Measurements from ENCODE around the gene LAMA5.

The LAMA5 gene

GRCh38 chr20:62395311-62396242 lies 28.5 kb upstream of the LAMA5 start:
- Histone ChIP-seq H2AK5ac (ENCODE audit: low read length) (no peak overlapping the region), H3K79me2 (ENCODE audit: control insufficient read depth, insufficient read depth, low read length) (no peaks in the 10 kb centered on the region), H3K18ac (ENCODE audit: low read length) (no peak overlapping the region), H2BK5ac (ENCODE audit: low read length) (no peak overlapping the region), H3K36me3 (ENCODE audit: control insufficient read depth, insufficient read depth, low read length) (no peaks in the 10 kb centered on the region), H3K27ac (ENCODE audit: low read depth, low read length) (no peak overlapping the region), H2BK120ac (ENCODE audit: low read depth, low read length) (no peak overlapping the region), H3K79me1 (ENCODE audit: low read length) (no peaks in the 10 kb centered on the region), H3K4me3 (ENCODE audit: low read length) (no peak overlapping the region), H3K9ac (ENCODE audit: low read length) (no peak overlapping the region), H2BK15ac (replicated peaks; ENCODE audit: low read depth) (no peak overlapping the region), H3K4ac (ENCODE audit: low read depth, low read length) (no peak overlapping the region), H4K5ac (ENCODE audit: low read length) (no peak overlapping the region), H3K4me2 (ENCODE audit: low read length) (no peak overlapping the region), H3K56ac (ENCODE audit: low read length) (no peak overlapping the region), H4K8ac (ENCODE audit: low read depth, low read length) (no peak overlapping the region), H3K27me3 (ENCODE audit: insufficient read depth, low read length, poor library complexity) (no peaks in the 10 kb centered on the region), H3K4me1 (ENCODE audit: control insufficient read depth, low read depth, low read length) (no peaks in the 10 kb centered on the region), H3K23ac (ENCODE audit: low read length) (no peak overlapping the region)
- no peak for DNase-seq
- WGBS (ENCODE audit: extremely low coverage, insufficient coverage, low lambda C conversion rate): no CpG with 5 or more reads among the region's 27 CpGs

- Histone ChIP-seq H3K36me3 (ENCODE audit: control insufficient read depth, insufficient read depth, low read length) (peaks cover 3% of the 10 kb centered on the region), H3K79me1 (ENCODE audit: low read length) (no peaks in the 10 kb centered on the region), H3K4me2 (ENCODE audit: low read length) (no peak overlapping the region), H4K8ac (ENCODE audit: low read depth, low read length) (no peak overlapping the region), H4K5ac (ENCODE audit: low read length) (no peak overlapping the region), H2BK5ac (ENCODE audit: low read length) (no peak overlapping the region), H3K4ac (ENCODE audit: low read depth, low read length) (no peak overlapping the region), H3K4me1 (ENCODE audit: control insufficient read depth, low read depth, low read length) (no peaks in the 10 kb centered on the region), H3K79me2 (ENCODE audit: control insufficient read depth, insufficient read depth, low read length) (no peaks in the 10 kb centered on the region), H2BK15ac (replicated peaks; ENCODE audit: low read depth) (no peak overlapping the region), H3K23ac (ENCODE audit: low read length) (no peak overlapping the region), H2BK120ac (ENCODE audit: low read depth, low read length) (no peak overlapping the region), H3K27me3 (ENCODE audit: insufficient read depth, low read length, poor library complexity) (no peaks in the 10 kb centered on the region), H3K56ac (ENCODE audit: low read length) (no peak overlapping the region), H3K18ac (ENCODE audit: low read length) (no peak overlapping the region), H3K9ac (ENCODE audit: low read length) (no peak overlapping the region), H3K27ac (ENCODE audit: low read depth, low read length) (no peak overlapping the region), H3K4me3 (ENCODE audit: low read length) (no peak overlapping the region), H2AK5ac (ENCODE audit: low read length) (no peak overlapping the region)
- no peak for DNase-seq
- WGBS (ENCODE audit: extremely low coverage, insufficient coverage, low lambda C conversion rate): no CpG with 5 or more reads among the region's 44 CpGs
These were observed 27.4 kb upstream of the LAMA5 start for GRCh38 chr20:62394248-62395245.

GRCh38 chr20:62393830-62394229 lies 26.7 kb upstream of the LAMA5 start:
- H3K9ac ChIP-seq (ENCODE audit: low read length): no peak overlapping the region
- WGBS (ENCODE audit: extremely low coverage, insufficient coverage, low lambda C conversion rate): no CpG with 5 or more reads among the region's 24 CpGs
- H3K36me3 ChIP-seq (ENCODE audit: control insufficient read depth, insufficient read depth, low read length): peaks cover 3% of the 10 kb centered on the region
- no peak overlapping the region for H3K27ac ChIP-seq (ENCODE audit: low read depth, low read length)
- H3K27me3 ChIP-seq (ENCODE audit: insufficient read depth, low read length, poor library complexity): no peaks in the 10 kb centered on the region
- peaks cover 4% of the 10 kb centered on the region for H3K79me1 ChIP-seq (ENCODE audit: low read length)
- no peak overlapping the region for H2BK5ac ChIP-seq (ENCODE audit: low read length)
- no peak overlapping the region for H3K4me3 ChIP-seq (ENCODE audit: low read length)
- no peak overlapping the region for H3K18ac ChIP-seq (ENCODE audit: low read length)
- H3K23ac ChIP-seq (ENCODE audit: low read length): no peak overlapping the region
- no peak overlapping the region for H2BK15ac ChIP-seq (replicated peaks; ENCODE audit: low read depth)
- H3K4me1 ChIP-seq (ENCODE audit: control insufficient read depth, low read depth, low read length): no peaks in the 10 kb centered on the region
- H3K79me2 ChIP-seq (ENCODE audit: control insufficient read depth, insufficient read depth, low read length): no peaks in the 10 kb centered on the region
- no peak overlapping the region for H4K8ac ChIP-seq (ENCODE audit: low read depth, low read length)
- H3K56ac ChIP-seq (ENCODE audit: low read length): no peak overlapping the region
- no peak for DNase-seq
- no peak overlapping the region for H2BK120ac ChIP-seq (ENCODE audit: low read depth, low read length)
- H3K4ac ChIP-seq (ENCODE audit: low read depth, low read length): no peak overlapping the region
- H4K5ac ChIP-seq (ENCODE audit: low read length): no peak overlapping the region
- no peak overlapping the region for H2AK5ac ChIP-seq (ENCODE audit: low read length)
- no peak overlapping the region for H3K4me2 ChIP-seq (ENCODE audit: low read length)

- no peak overlapping the region for H3K18ac ChIP-seq (ENCODE audit: low read length)
- peaks cover 5% of the 10 kb centered on the region for H3K79me1 ChIP-seq (ENCODE audit: low read length)
- H4K5ac ChIP-seq (ENCODE audit: low read length): no peak overlapping the region
- H2BK15ac ChIP-seq (replicated peaks; ENCODE audit: low read depth): no peak overlapping the region
- no peak overlapping the region for H2BK5ac ChIP-seq (ENCODE audit: low read length)
- WGBS (ENCODE audit: extremely low coverage, insufficient coverage, low lambda C conversion rate): no CpG with 5 or more reads among the region's 12 CpGs
- no peak overlapping the region for H2AK5ac ChIP-seq (ENCODE audit: low read length)
- H2BK120ac ChIP-seq (ENCODE audit: low read depth, low read length): no peak overlapping the region
- H3K4ac ChIP-seq (ENCODE audit: low read depth, low read length): no peak overlapping the region
- H3K23ac ChIP-seq (ENCODE audit: low read length): no peak overlapping the region
- H3K56ac ChIP-seq (ENCODE audit: low read length): no peak overlapping the region
- H4K8ac ChIP-seq (ENCODE audit: low read depth, low read length): no peak overlapping the region
- peaks cover 2% of the 10 kb centered on the region for H3K79me2 ChIP-seq (ENCODE audit: control insufficient read depth, insufficient read depth, low read length)
- no peaks in the 10 kb centered on the region for H3K27me3 ChIP-seq (ENCODE audit: insufficient read depth, low read length, poor library complexity)
- peaks cover 7% of the 10 kb centered on the region for H3K36me3 ChIP-seq (ENCODE audit: control insufficient read depth, insufficient read depth, low read length)
- no peak overlapping the region for H3K27ac ChIP-seq (ENCODE audit: low read depth, low read length)
- no peaks in the 10 kb centered on the region for H3K4me1 ChIP-seq (ENCODE audit: control insufficient read depth, low read depth, low read length)
- no peak for DNase-seq
- H3K9ac ChIP-seq (ENCODE audit: low read length): no peak overlapping the region
- no peak overlapping the region for H3K4me2 ChIP-seq (ENCODE audit: low read length)
- H3K4me3 ChIP-seq (ENCODE audit: low read length): no peak overlapping the region
These were observed 26.2 kb upstream of the LAMA5 start for GRCh38 chr20:62393335-62393665.

GRCh38 chr20:62392621-62393334 lies 25.7 kb upstream of the LAMA5 start:
- H3K36me3 ChIP-seq (ENCODE audit: control insufficient read depth, insufficient read depth, low read length): peaks cover 8% of the 10 kb centered on the region
- H3K27me3 ChIP-seq (ENCODE audit: insufficient read depth, low read length, poor library complexity): no peaks in the 10 kb centered on the region

More at GRCh38 chr20:62392621-62393334, 25.7 kb upstream of the LAMA5 start:
- Histone ChIP-seq H3K4me3 (ENCODE audit: low read length) (no peak overlapping the region), H3K9ac (ENCODE audit: low read length) (no peak overlapping the region), H3K4me1 (ENCODE audit: control insufficient read depth, low read depth, low read length) (no peaks in the 10 kb centered on the region), H3K18ac (ENCODE audit: low read length) (no peak overlapping the region), H3K56ac (ENCODE audit: low read length) (no peak overlapping the region), H3K23ac (ENCODE audit: low read length) (no peak overlapping the region), H3K4me2 (ENCODE audit: low read length) (no peak overlapping the region), H4K5ac (ENCODE audit: low read length) (no peak overlapping the region), H3K4ac (ENCODE audit: low read depth, low read length) (no peak overlapping the region), H2BK120ac (ENCODE audit: low read depth, low read length) (no peak overlapping the region), H2AK5ac (ENCODE audit: low read length) (no peak overlapping the region), H3K79me2 (ENCODE audit: control insufficient read depth, insufficient read depth, low read length) (peaks cover 5% of the 10 kb centered on the region), H2BK15ac (replicated peaks; ENCODE audit: low read depth) (no peak overlapping the region), H2BK5ac (ENCODE audit: low read length) (no peak overlapping the region), H3K79me1 (ENCODE audit: low read length) (peaks cover 10% of the 10 kb centered on the region), H4K8ac (ENCODE audit: low read depth, low read length) (no peak overlapping the region), H3K27ac (ENCODE audit: low read depth, low read length) (no peak overlapping the region)
- no CpG with 5 or more reads among the region's 21 CpGs for WGBS (ENCODE audit: extremely low coverage, insufficient coverage, low lambda C conversion rate)
- no peak for DNase-seq
